OCI-LY7 (cell line): ENCODE measurements around the gene SEZ6. TPM values are rescaled to one million over a fixed set of nuclear protein-coding genes. Genes with fewer than 3 reads are reported as not detected.

Experiments
- BruUV-seq: library from RNA; stranded (reverse); fragments of 400-500 nt; replicated peaks from 2 replicates; lab custom pipeline; 2021; lab: Mats Ljungman, UMichigan
- CTCF ChIA-PET: fragments of 300-600 bp; sonication (Branson Sonifier 250); formaldehyde crosslinking; loops from one replicate; lab custom pipeline; 2022; ENCODE audit warnings: antibody characterized with exemption; ENCODE audit not compliant: unreplicated experiment; lab: Charles Lee
- POLR2A ChIA-PET: fragments of 300-600 bp; sonication (Branson Sonifier 250); formaldehyde crosslinking; loops from one replicate; lab custom pipeline; 2022; ENCODE audit warnings: antibody characterized with exemption; lab: Charles Lee
- DNase-seq: peaks from one replicate; pipeline ENCODE4 v3.0.0-alpha.2; 2015; ENCODE audit warnings: low spot score
- H2AFZ ChIP-seq: fragments of 200-600 bp; sonication (generic), shearing (Covaris generic); 2 replicates; pipeline ENCODE4 v1.6.1; 2014; ENCODE audit warnings: mild to moderate bottlenecking, antibody characterized with exemption, low read length, moderate library complexity
- H3K27ac ChIP-seq: fragments of 200-600 bp; sonication (generic); 2 replicates; pipeline ENCODE4 v1.5.1; 2014; ENCODE audit warnings: mixed run types, low read depth, mild to moderate bottlenecking, moderate library complexity, low read length, inconsistent platforms; ENCODE audit not compliant: poor library complexity, severe bottlenecking
- H3K36me3 ChIP-seq: fragments of 200-600 bp; sonication (generic); 2 replicates; pipeline ENCODE4 v1.6.1; 2014; ENCODE audit warnings: mild to moderate bottlenecking, antibody characterized with exemption, low read length, moderate library complexity, mixed read lengths; ENCODE audit not compliant: insufficient read depth
- H3K4me1 ChIP-seq: fragments of 200-600 bp; sonication (generic); 2 replicates; pipeline ENCODE4 v1.5.1; 2014; ENCODE audit warnings: mild to moderate bottlenecking, low read length; ENCODE audit not compliant: insufficient read depth, poor library complexity, severe bottlenecking
- H3K4me2 ChIP-seq: fragments of 200-600 bp; sonication (generic); 2 replicates; pipeline ENCODE4 v1.6.1; 2014; ENCODE audit warnings: mild to moderate bottlenecking, low read length
- H3K4me3 ChIP-seq: fragments of 200-600 bp; sonication (generic); 2 replicates; pipeline ENCODE4 v1.5.1; 2014; ENCODE audit warnings: mild to moderate bottlenecking, low read depth, low read length; ENCODE audit not compliant: poor library complexity, severe bottlenecking
- H3K79me2 ChIP-seq: fragments of 200-600 bp; sonication (generic); 2 replicates; pipeline ENCODE4 v1.6.1; 2016; ENCODE audit warnings: low read depth, mild to moderate bottlenecking, low read length, moderate library complexity, mixed read lengths; ENCODE audit not compliant: insufficient read depth
- H3K9me2 ChIP-seq: fragments of 200-600 bp; sonication (generic); 2 replicates; pipeline ENCODE4 v1.6.1; 2016; ENCODE audit warnings: mild to moderate bottlenecking, low read length, mixed read lengths; ENCODE audit not compliant: insufficient read depth
- H3K9me3 ChIP-seq: fragments of 200-600 bp; sonication (generic); 2 replicates; pipeline ENCODE4 v1.6.1; 2014; ENCODE audit warnings: mild to moderate bottlenecking, mixed run types, low read length, mixed read lengths
- H4K20me1 ChIP-seq: fragments of 200-600 bp; sonication (generic); 2 replicates; pipeline ENCODE4 v1.6.1; 2014; ENCODE audit warnings: mild to moderate bottlenecking, antibody characterized with exemption, low read length, moderate library complexity, mixed read lengths; ENCODE audit not compliant: insufficient read depth
- CTCF ChIP-seq: fragments of 200-600 bp; sonication (generic); conservative IDR thresholded peaks from 2 replicates; pipeline ENCODE4 v1.5.1; 2014; ENCODE audit warnings: mild to moderate bottlenecking, antibody characterized with exemption, low read length, moderate library complexity, mixed read lengths
- EZH2phosphoT487 ChIP-seq: fragments of 200-600 bp; sonication (generic); IDR thresholded peaks from 2 replicates; pipeline ENCODE4 v1.6.1; 2018; ENCODE audit warnings: low read depth, borderline replicate concordance, mild to moderate bottlenecking, mixed run types, antibody characterized with exemption, low read length, moderate library complexity, mixed read lengths
- intact Hi-C: fragments of 100-400 bp; cut with micrococcal nuclease; formaldehyde crosslinking; loops from one replicate; pipeline ENCODE4 v1.10.0; 2022; ENCODE audit not compliant: unreplicated experiment
- total RNA-seq, 2 experiments: library from RNA; depleted of rRNA in 1 of 2; stranded (reverse); fragments of >200 nt in 1 of 2; shearing (Covaris generic) in 1 of 2; gene quantifications; 2 replicates each; pipeline ENCODE4 v1.2.3, GENCODE V29; 2014 to 2022

Gene SEZ6
- total RNA-seq, 2 experiments from 2014 or later, result not detected

GRCh38 chr17:28925912-28926365, 79.9 kb downstream of the SEZ6 start:
- H3K27ac ChIP-seq, result no peak overlapping the region
- ChIA-PET CTCF (no interaction called here), POLR2A (interaction anchor here (1.0 kb wide), 2 partner anchors 17 to 18 kb away, joined by 3 read pairs; no protein-coding TSS in a partner anchor)
- BruUV-seq, result TSS peak; percentile 41
- H3K9me3 ChIP-seq, result no peaks in the 10 kb centered on the region
- no peak overlapping the region for H3K4me3 ChIP-seq
- no peak for TF ChIP-seq CTCF
- TF ChIP-seq EZH2phosphoT487, result no peak
- no peak overlapping the region for H2AFZ ChIP-seq
- H3K9me2 ChIP-seq, result no peaks in the 10 kb centered on the region
- no peaks in the 10 kb centered on the region; the same call in 1 of the 2 replicates for H4K20me1 ChIP-seq
- peaks cover 5% of the 10 kb centered on the region; the same call in 1 of the 2 replicates for H3K79me2 ChIP-seq
- DNase-seq, result no peak
- peaks cover 99% of the 10 kb centered on the region for H3K36me3 ChIP-seq
- no peak overlapping the region for H3K4me2 ChIP-seq
- intact Hi-C loops, result no loop called here
- peaks cover 7% of the 10 kb centered on the region for H3K4me1 ChIP-seq

- peaks cover 96% of the 10 kb centered on the region for H3K36me3 ChIP-seq
- no peaks in the 10 kb centered on the region for H4K20me1 ChIP-seq
- no peak overlapping the region for H2AFZ ChIP-seq
- no peaks in the 10 kb centered on the region for H3K4me1 ChIP-seq
- ChIA-PET POLR2A (no interaction called here), CTCF (no interaction called here)
- intact Hi-C loops, result no loop called here
- no peaks in the 10 kb centered on the region for H3K79me2 ChIP-seq
- no peak for TF ChIP-seq EZH2phosphoT487
- H3K4me2 ChIP-seq, result no peak overlapping the region
- no peaks in the 10 kb centered on the region for H3K9me3 ChIP-seq
- no peak overlapping the region for H3K27ac ChIP-seq
- no peak overlapping the region for H3K4me3 ChIP-seq
- H3K9me2 ChIP-seq, result no peaks in the 10 kb centered on the region
- BruUV-seq, result no TSS peak
- DNase-seq, result no peak
These were observed 85.6 kb downstream of the SEZ6 start for GRCh38 chr17:28920201-28920600.

- H3K79me2 ChIP-seq, result no peaks in the 10 kb centered on the region
- ChIA-PET CTCF (no interaction called here), POLR2A (interaction anchor here (0.5 to 1.2 kb wide), 2 partner anchors 133 to 177 kb away, joined by 3 read pairs; no protein-coding TSS in a partner anchor)
- H3K27ac ChIP-seq, result no peak overlapping the region
- no peak for DNase-seq
- no peak overlapping the region for H3K4me3 ChIP-seq
- H3K36me3 ChIP-seq, result peaks cover 96% of the 10 kb centered on the region
- H2AFZ ChIP-seq, result no peak overlapping the region
- no peaks in the 10 kb centered on the region for H3K9me3 ChIP-seq
- no TSS peak for BruUV-seq
- no peaks in the 10 kb centered on the region for H3K9me2 ChIP-seq
- H4K20me1 ChIP-seq, result no peaks in the 10 kb centered on the region
- no peak for TF ChIP-seq CTCF
- no peak for TF ChIP-seq EZH2phosphoT487
- no peaks in the 10 kb centered on the region for H3K4me1 ChIP-seq
- H3K4me2 ChIP-seq, result no peak overlapping the region
- intact Hi-C loops, result no loop called here
These were observed 87.5 kb downstream of the SEZ6 start for GRCh38 chr17:28918295-28918694.
